NCI-H2227 treated with DMSO at 0.1 percent for 48 hours (cell line): Measurements from ENCODE around the gene FOXJ3.

ENCODE experiments used
- DNase-seq: peaks from one replicate; lab custom pipeline; 2025; lab: John Stamatoyannopoulos, UW

Gene FOXJ3

GRCh38 chr1:42189931-42190853 is 144.8 kb downstream of the FOXJ3 start:
- DNase-seq = no peak

GRCh38 chr1:42186152-42186551 is 148.9 kb downstream of the FOXJ3 start:
- DNase-seq = no peak

- DNase-seq = no peak
Observed at GRCh38 chr1:42184616-42185015, 150.4 kb downstream of the FOXJ3 start.

- no peak for DNase-seq
Observed at GRCh38 chr1:42183957-42184268, 151.1 kb downstream of the FOXJ3 start.

GRCh38 chr1:42183210-42183956 is 151.7 kb downstream of the FOXJ3 start:
- DNase-seq = no peak

GRCh38 chr1:42181687-42182086 is 153.3 kb downstream of the FOXJ3 start:
- no peak for DNase-seq

GRCh38 chr1:42179900-42180329 is 155.1 kb downstream of the FOXJ3 start:
- DNase-seq = no peak

- no peak for DNase-seq
Observed at GRCh38 chr1:42179275-42179674, 155.8 kb downstream of the FOXJ3 start.

- DNase-seq = no peak
Observed at GRCh38 chr1:42178249-42178648, 156.8 kb downstream of the FOXJ3 start.

GRCh38 chr1:42177541-42177981 is 157.5 kb downstream of the FOXJ3 start:
- no peak for DNase-seq

GRCh38 chr1:42176902-42177519 is 158.0 kb downstream of the FOXJ3 start:
- DNase-seq = peak; percentile 29

GRCh38 chr1:42175314-42176054 is 159.6 kb downstream of the FOXJ3 start:
- DNase-seq = no peak

GRCh38 chr1:42173961-42174735 is 160.9 kb downstream of the FOXJ3 start:
- no peak for DNase-seq

GRCh38 chr1:42173155-42173933 is 161.7 kb downstream of the FOXJ3 start:
- DNase-seq = peak; percentile 64

- DNase-seq = no peak
Observed at GRCh38 chr1:42172381-42173133, 162.5 kb downstream of the FOXJ3 start.

GRCh38 chr1:42171679-42172266 is 163.3 kb downstream of the FOXJ3 start:
- DNase-seq = no peak

GRCh38 chr1:42170779-42171621 is 164.0 kb downstream of the FOXJ3 start:
- DNase-seq = no peak

- DNase-seq = no peak
Observed at GRCh38 chr1:42168763-42169162, 166.3 kb downstream of the FOXJ3 start.

- DNase-seq = no peak
Observed at GRCh38 chr1:42168391-42168670, 166.7 kb downstream of the FOXJ3 start.
